Heart left ventricle (tissue), 13 donors: ENCODE measurements around the gene MITF.

Experiments
- CTCF ChIP-seq, 12 donors: fragments of 200-600 bp; sonication (generic) in 4 of 12; IDR thresholded peaks; one replicate each; pipeline versions ENCODE4 v1.5.0 to v1.8.0; 2018 to 2022; ENCODE audit warnings: antibody characterized with exemption in 12 of 12, mild to moderate bottlenecking in 5 of 12
- POLR2A ChIP-seq, 2 donors: fragments of 450-650 bp; IDR thresholded peaks; one replicate each; pipeline ENCODE4 v1.6.1; 2017; ENCODE audit warnings: antibody characterized with exemption in 2 of 2, mild to moderate bottlenecking in 2 of 2, moderate library complexity in 2 of 2
- donor health status: ischemic (EF 13 %, LVEDD 7.1; RV severe dilation, severe dysfunction).
- donor health status: DM: no; HTN: yes; CAD: no.
- donor health status: DM: no; HTN: no; CAD: no.
- donor health status: ischemic (EF 25% LVEDD 6.9; RV normal size, moderate dysfunction).
- donor health status: ischemic (EF 25% LVEDD 5.7; RV mildly dilated, moderate dysfunction).
- donor health status: ischemic (EF 35%, LVEDD 5.7; RV mildly dilated, moderate dysfunction).
- donor health status: nonischemic (EF 11% LVEDD 7.7; RV severe dilation, severe dysfunction).
- donor health status: DM: yes; HTN: yes; CAD: no.
- donor health status: PGD.
- donor health status: ischemic (EF 29% LVEDD 5.4; RV normal size, mild dysfunction).
- donor health status: nonischemic (EF 23%, LVEDD 6.1; RV moderate dilation, normal function).

- TF ChIP-seq CTCF (IDR thresholded peaks at IDR 0.05) (no peak), POLR2A (IDR thresholded peaks at IDR 0.05) (no peak)
Observed at GRCh38 chr3:69902386-69902785, 163.1 kb downstream of the MITF start.
